Measurements from ENCODE around the gene HOXD11. TPM values are rescaled to one million over a fixed set of nuclear protein-coding genes. Genes with fewer than 3 reads are reported as not detected.

Gene HOXD11
- total RNA-seq, 1 donor from 2014 or later, result not detected

- H3K9me3 Mint-ChIP-seq (ENCODE audit: low read depth), result no peaks in the 10 kb centered on the region
- peaks cover 3% of the 10 kb centered on the region for H3K36me3 Mint-ChIP-seq (ENCODE audit: low read depth)
- H3K4me1 Mint-ChIP-seq (ENCODE audit: low read depth), result peaks cover 21% of the 10 kb centered on the region
- no peak overlapping the region for H3K27ac Mint-ChIP-seq (ENCODE audit: unreplicated experiment)
- no peak for DNase-seq (ENCODE audit: low spot score)
- H3K4me3 Mint-ChIP-seq (ENCODE audit: unreplicated experiment), result no peak overlapping the region
- TF ChIP-seq, protein P1, sequence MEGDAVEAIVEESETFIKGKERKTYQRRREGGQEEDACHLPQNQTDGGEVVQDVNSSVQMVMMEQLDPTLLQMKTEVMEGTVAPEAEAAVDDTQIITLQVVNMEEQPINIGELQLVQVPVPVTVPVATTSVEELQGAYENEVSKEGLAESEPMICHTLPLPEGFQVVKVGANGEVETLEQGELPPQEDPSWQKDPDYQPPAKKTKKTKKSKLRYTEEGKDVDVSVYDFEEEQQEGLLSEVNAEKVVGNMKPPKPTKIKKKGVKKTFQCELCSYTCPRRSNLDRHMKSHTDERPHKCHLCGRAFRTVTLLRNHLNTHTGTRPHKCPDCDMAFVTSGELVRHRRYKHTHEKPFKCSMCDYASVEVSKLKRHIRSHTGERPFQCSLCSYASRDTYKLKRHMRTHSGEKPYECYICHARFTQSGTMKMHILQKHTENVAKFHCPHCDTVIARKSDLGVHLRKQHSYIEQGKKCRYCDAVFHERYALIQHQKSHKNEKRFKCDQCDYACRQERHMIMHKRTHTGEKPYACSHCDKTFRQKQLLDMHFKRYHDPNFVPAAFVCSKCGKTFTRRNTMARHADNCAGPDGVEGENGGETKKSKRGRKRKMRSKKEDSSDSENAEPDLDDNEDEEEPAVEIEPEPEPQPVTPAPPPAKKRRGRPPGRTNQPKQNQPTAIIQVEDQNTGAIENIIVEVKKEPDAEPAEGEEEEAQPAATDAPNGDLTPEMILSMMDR (IDR thresholded peaks at IDR 0.05), result no peak
- peaks cover 69% of the 10 kb centered on the region for H3K27me3 Mint-ChIP-seq (ENCODE audit: low read depth)
Measured at GRCh38 chr2:176124947-176125771, 18.1 kb downstream of the HOXD11 start.

DNA sequence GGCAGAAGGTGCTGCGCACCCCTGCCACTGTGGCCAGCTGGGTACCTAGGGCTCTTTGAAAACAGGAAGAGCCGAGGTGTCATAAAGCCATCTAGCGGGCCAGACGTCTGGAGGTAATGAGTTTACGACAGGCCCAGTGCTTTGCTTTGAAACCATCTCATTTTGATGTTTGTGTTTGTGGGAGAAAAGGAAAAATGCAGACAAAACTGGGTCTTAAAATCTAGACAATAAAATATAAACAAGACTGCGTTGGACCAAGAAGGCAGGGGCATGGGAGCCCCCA, 18.6 kb downstream of the HOXD11 start:
- Mint-ChIP-seq H3K27me3 (ENCODE audit: low read depth) (peaks cover 66% of the 10 kb centered on the region), H3K4me1 (ENCODE audit: low read depth) (peaks cover 22% of the 10 kb centered on the region), H3K9me3 (ENCODE audit: low read depth) (no peaks in the 10 kb centered on the region), H3K36me3 (ENCODE audit: low read depth) (peaks cover 3% of the 10 kb centered on the region), H3K27ac (ENCODE audit: unreplicated experiment) (no peak overlapping the region), H3K4me3 (ENCODE audit: unreplicated experiment) (no peak overlapping the region)
- TF ChIP-seq, protein P1 (IDR thresholded peaks at IDR 0.05), result no peak
- no peak for DNase-seq (ENCODE audit: low spot score)

- H3K36me3 Mint-ChIP-seq (ENCODE audit: low read depth), result peaks cover 3% of the 10 kb centered on the region
- TF ChIP-seq, protein P1 (IDR thresholded peaks at IDR 0.05), result peak; percentile 98
- H3K9me3 Mint-ChIP-seq (ENCODE audit: low read depth), result peaks cover under 1% of the 10 kb centered on the region
- no peak overlapping the region for H3K4me3 Mint-ChIP-seq (ENCODE audit: unreplicated experiment)
- no peak for DNase-seq (ENCODE audit: low spot score)
- H3K4me1 Mint-ChIP-seq (ENCODE audit: low read depth), result peaks cover 26% of the 10 kb centered on the region
- peaks cover 71% of the 10 kb centered on the region for H3K27me3 Mint-ChIP-seq (ENCODE audit: low read depth)
- H3K27ac Mint-ChIP-seq (ENCODE audit: unreplicated experiment), result no peak overlapping the region
Measured at GRCh38 chr2:176126929-176127773, 20.1 kb downstream of the HOXD11 start.

DNA sequence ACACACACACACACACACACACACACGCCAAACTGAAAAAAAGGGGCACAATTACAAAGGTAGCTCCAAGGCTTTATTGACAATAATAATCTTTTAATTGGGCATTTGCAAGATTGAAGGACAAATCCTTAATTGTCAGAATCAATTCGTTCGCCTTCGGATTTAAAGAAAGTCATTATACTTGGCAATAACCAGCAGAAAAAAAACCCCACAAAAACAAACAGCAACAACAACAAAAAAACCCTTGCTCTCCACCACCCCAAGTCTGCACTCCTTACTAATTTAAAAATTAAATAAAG, 20.6 kb downstream of the HOXD11 start:
- Mint-ChIP-seq H3K36me3 (ENCODE audit: low read depth) (peaks cover 3% of the 10 kb centered on the region), H3K27ac (ENCODE audit: unreplicated experiment) (no peak overlapping the region), H3K9me3 (ENCODE audit: low read depth) (peaks cover 4% of the 10 kb centered on the region), H3K4me1 (ENCODE audit: low read depth) (peaks cover 27% of the 10 kb centered on the region), H3K27me3 (ENCODE audit: low read depth) (peaks cover 73% of the 10 kb centered on the region), H3K4me3 (ENCODE audit: unreplicated experiment) (no peak overlapping the region)
- TF ChIP-seq, protein P1 (IDR thresholded peaks at IDR 0.05), result no peak
- no peak for DNase-seq (ENCODE audit: low spot score)

- TF ChIP-seq, protein P1 (IDR thresholded peaks at IDR 0.05), result no peak
- DNase-seq (ENCODE audit: low spot score), result no peak
- Mint-ChIP-seq H3K27ac (ENCODE audit: unreplicated experiment) (no peak overlapping the region), H3K27me3 (ENCODE audit: low read depth) (peaks cover 79% of the 10 kb centered on the region), H3K4me3 (ENCODE audit: unreplicated experiment) (no peak overlapping the region), H3K9me3 (ENCODE audit: low read depth) (peaks cover 4% of the 10 kb centered on the region), H3K36me3 (ENCODE audit: low read depth) (peaks cover 3% of the 10 kb centered on the region), H3K4me1 (ENCODE audit: low read depth) (peaks cover 27% of the 10 kb centered on the region)
Measured at GRCh38 chr2:176128172-176128981, 21.3 kb downstream of the HOXD11 start.
